ENCODE results near the gene TARS2. TPM values are rescaled to one million over a fixed set of nuclear protein-coding genes. Genes with fewer than 3 reads are reported as not detected.

TARS2 gene
- total and polyA plus RNA-seq, 2 of the 13 experiments (the other 11 are each of a cell fraction or from before 2014, with no cell fraction given) = 21.3 to 22.8 TPM

DNA sequence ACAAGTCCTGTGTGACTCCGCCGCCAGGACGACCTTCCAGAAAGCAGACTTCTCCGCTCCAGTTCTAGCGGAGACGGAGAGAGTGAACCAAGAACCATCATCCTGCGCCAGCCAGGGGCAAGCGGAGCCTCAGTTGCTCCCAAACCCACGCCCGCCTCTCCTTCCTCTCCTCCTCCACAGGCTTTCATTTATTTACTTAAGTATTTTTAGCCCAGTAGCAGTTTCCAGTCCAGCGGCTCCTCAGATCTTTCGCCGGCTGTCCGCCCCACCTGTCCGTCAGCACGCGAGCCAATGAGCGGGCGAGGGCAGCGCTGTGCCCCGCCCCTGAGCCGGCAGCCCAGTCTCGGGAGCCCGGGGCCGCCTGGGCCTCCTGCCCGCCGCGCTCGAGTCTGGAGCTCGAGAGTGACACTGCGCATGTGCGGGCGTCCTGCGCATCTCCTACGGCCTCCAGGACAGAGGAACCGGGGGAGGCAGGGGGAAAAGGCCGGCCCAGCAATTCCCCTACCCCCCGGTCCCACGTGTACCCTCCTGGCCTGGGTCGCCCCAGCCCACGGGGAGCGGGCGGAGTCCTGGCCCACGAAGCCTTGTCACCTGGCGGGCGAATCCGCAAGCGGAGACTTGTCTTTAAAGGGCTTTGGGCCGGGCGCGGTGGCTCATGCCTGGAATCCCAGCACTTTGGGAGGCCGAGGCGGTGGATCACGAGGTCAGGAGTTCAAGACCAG, 28.3 kb downstream of the TARS2 start, which contains the start of gene FALEC (continued):
- TF ChIP-seq NKX3-1 (CRISPR knock-in tag; IDR thresholded peaks at IDR 0.05) (no peak; the same call in 1 of the 2 replicates), ZNF891 (CRISPR knock-in tag; IDR thresholded peaks at IDR 0.05) (no peak), ZNF232 (CRISPR knock-in tag; IDR thresholded peaks at IDR 0.05; ENCODE audit: borderline replicate concordance) (no peak), ZNF264 (CRISPR knock-in tag; IDR thresholded peaks at IDR 0.05) (no peak), FOXM1 (CRISPR knock-in tag; IDR thresholded peaks at IDR 0.05) (no peak), ZNF335 (CRISPR knock-in tag; IDR thresholded peaks at IDR 0.05) (no peak), CBX5 (CRISPR knock-in tag; IDR thresholded peaks at IDR 0.05; ENCODE audit: borderline replicate concordance) (no peak; the same call in 1 of the 2 replicates), SAFB2 (CRISPR knock-in tag; IDR thresholded peaks at IDR 0.05; ENCODE audit: borderline replicate concordance, low read depth) (no peak), FOXK1 (CRISPR knock-in tag; IDR thresholded peaks at IDR 0.05; ENCODE audit: borderline replicate concordance, low read depth) (0 out of 2 replicates have a peak, but pooled peaks have one; percentile 30), NR2F2 (IDR thresholded peaks at IDR 0.05; ENCODE audit: borderline replicate concordance, low read depth) (no peak), U2AF2 (IDR thresholded peaks at IDR 0.05; ENCODE audit: low read depth, low read length) (no peak), IKZF1 (IDR thresholded peaks at IDR 0.05) (no peak), ZNF7 (CRISPR knock-in tag; IDR thresholded peaks at IDR 0.05) (no peak), KLF16 (CRISPR knock-in tag; IDR thresholded peaks at IDR 0.05) (peak in 1 of 2 experiments; percentile 35; a peak in 1 of 4 replicates), CHCHD3 (CRISPR knock-in tag; IDR thresholded peaks at IDR 0.05) (no peak), ARNT2 (CRISPR knock-in tag; IDR thresholded peaks at IDR 0.05; ENCODE audit: low read depth) (no peak), PHB2 (IDR thresholded peaks at IDR 0.05; ENCODE audit: partially characterized antibody) (no peak), ZNF12 (CRISPR knock-in tag; IDR thresholded peaks at IDR 0.05) (no peak), DNMT3B (CRISPR knock-in tag; conservative IDR thresholded peaks at IDR 0.05) (no peak), KLF11 (CRISPR knock-in tag; IDR thresholded peaks at IDR 0.05) (no peak), NR2F6 (IDR thresholded peaks at IDR 0.05) (no peak), NR2F6 (CRISPR knock-in tag; IDR thresholded peaks at IDR 0.05) (no peak), YEATS2 (CRISPR knock-in tag; IDR thresholded peaks at IDR 0.05; ENCODE audit: borderline replicate concordance) (peak; percentile 49; the same call in 1 of the 2 replicates)
- TF ChIP-seq, protein P1, sequence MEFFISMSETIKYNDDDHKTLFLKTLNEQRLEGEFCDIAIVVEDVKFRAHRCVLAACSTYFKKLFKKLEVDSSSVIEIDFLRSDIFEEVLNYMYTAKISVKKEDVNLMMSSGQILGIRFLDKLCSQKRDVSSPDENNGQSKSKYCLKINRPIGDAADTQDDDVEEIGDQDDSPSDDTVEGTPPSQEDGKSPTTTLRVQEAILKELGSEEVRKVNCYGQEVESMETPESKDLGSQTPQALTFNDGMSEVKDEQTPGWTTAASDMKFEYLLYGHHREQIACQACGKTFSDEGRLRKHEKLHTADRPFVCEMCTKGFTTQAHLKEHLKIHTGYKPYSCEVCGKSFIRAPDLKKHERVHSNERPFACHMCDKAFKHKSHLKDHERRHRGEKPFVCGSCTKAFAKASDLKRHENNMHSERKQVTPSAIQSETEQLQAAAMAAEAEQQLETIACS (CRISPR knock-in tag; IDR thresholded peaks at IDR 0.05) = no peak
- TF ChIP-seq, protein P2, sequence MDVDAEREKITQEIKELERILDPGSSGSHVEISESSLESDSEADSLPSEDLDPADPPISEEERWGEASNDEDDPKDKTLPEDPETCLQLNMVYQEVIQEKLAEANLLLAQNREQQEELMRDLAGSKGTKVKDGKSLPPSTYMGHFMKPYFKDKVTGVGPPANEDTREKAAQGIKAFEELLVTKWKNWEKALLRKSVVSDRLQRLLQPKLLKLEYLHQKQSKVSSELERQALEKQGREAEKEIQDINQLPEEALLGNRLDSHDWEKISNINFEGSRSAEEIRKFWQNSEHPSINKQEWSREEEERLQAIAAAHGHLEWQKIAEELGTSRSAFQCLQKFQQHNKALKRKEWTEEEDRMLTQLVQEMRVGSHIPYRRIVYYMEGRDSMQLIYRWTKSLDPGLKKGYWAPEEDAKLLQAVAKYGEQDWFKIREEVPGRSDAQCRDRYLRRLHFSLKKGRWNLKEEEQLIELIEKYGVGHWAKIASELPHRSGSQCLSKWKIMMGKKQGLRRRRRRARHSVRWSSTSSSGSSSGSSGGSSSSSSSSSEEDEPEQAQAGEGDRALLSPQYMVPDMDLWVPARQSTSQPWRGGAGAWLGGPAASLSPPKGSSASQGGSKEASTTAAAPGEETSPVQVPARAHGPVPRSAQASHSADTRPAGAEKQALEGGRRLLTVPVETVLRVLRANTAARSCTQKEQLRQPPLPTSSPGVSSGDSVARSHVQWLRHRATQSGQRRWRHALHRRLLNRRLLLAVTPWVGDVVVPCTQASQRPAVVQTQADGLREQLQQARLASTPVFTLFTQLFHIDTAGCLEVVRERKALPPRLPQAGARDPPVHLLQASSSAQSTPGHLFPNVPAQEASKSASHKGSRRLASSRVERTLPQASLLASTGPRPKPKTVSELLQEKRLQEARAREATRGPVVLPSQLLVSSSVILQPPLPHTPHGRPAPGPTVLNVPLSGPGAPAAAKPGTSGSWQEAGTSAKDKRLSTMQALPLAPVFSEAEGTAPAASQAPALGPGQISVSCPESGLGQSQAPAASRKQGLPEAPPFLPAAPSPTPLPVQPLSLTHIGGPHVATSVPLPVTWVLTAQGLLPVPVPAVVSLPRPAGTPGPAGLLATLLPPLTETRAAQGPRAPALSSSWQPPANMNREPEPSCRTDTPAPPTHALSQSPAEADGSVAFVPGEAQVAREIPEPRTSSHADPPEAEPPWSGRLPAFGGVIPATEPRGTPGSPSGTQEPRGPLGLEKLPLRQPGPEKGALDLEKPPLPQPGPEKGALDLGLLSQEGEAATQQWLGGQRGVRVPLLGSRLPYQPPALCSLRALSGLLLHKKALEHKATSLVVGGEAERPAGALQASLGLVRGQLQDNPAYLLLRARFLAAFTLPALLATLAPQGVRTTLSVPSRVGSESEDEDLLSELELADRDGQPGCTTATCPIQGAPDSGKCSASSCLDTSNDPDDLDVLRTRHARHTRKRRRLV (CRISPR knock-in tag; IDR thresholded peaks at IDR 0.05) = peak; percentile 50
- TF ChIP-seq, protein P3, sequence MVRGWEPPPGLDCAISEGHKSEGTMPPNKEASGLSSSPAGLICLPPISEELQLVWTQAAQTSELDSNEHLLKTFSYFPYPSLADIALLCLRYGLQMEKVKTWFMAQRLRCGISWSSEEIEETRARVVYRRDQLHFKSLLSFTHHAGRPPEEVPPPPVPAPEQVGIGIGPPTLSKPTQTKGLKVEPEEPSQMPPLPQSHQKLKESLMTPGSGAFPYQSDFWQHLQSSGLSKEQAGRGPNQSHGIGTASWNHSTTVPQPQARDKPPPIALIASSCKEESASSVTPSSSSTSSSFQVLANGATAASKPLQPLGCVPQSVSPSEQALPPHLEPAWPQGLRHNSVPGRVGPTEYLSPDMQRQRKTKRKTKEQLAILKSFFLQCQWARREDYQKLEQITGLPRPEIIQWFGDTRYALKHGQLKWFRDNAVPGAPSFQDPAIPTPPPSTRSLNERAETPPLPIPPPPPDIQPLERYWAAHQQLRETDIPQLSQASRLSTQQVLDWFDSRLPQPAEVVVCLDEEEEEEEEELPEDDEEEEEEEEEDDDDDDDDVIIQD (CRISPR knock-in tag; IDR thresholded peaks at IDR 0.05; ENCODE audit: low read depth) = 0 out of 2 replicates have a peak, but pooled peaks have one; percentile 6
